OCI-LY1 (cell line): ENCODE data around the gene ELL.

ENCODE experiments used
- CTCF ChIP-seq: fragments of 200-600 bp; sonication (generic), shearing (Covaris generic); IDR thresholded peaks from 2 replicates; pipeline ENCODE4 v1.5.1; 2017; ENCODE audit warnings: mild to moderate bottlenecking, antibody characterized with exemption, low read length, moderate library complexity, mixed read lengths
- EZH2 ChIP-seq: fragments of 200-600 bp; sonication (generic), shearing (Covaris generic); IDR thresholded peaks from 2 replicates; pipeline ENCODE4 v1.8.0; 2017; ENCODE audit warnings: borderline replicate concordance, mixed run types, mild to moderate bottlenecking, antibody characterized with exemption, low read length, moderate library complexity, mixed read lengths

- TF ChIP-seq CTCF (no peak), EZH2 (no peak)
Observed at GRCh38 chr19:18417250-18418028, 104.4 kb downstream of the ELL start.
